Activated CD4-positive, CD25-positive, alpha-beta regulatory T cell treated with anti-CD3 and anti-CD28 coated beads, Interleukin-2, amount 50 U/mL, for 16 hours (primary cell): ENCODE measurements around the gene TRIP10.
"Not testable (repeated sequence)": the region's sequence is repeated elsewhere in the genome, so short reads cannot be mapped to it uniquely, and the experiment has no call there.

Source experiments
- DNase-seq: peaks from one replicate; pipeline ENCODE4 v3.0.0-alpha.2; 2020; ENCODE audit warnings: low read depth, low spot score

Gene TRIP10

DNA sequence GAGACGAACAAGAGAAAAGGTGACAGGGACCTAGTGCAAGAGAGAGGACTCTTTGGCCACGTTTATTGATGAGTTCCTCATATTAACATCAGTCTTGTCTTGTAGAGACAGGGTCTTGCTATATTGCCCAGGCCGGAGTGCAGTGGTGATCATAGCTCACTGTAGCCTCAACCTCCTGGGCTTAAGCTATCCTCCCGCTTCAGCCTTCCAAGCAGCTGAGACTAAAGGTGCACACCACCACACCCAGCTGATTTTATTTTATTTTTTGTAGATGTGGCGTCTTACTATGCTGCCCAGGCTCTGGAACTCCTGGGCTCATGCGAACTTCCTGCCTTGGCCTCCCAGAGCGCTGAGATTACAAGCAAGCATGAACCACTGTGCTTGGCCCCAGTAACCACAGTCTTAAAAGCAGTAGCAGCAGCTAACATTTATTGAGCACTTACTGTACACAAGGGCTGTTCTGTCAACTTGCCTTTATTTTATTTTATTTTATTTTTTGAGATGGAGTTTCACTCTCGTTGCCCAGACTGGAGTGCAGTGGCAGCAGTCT is 28.8 kb downstream of the TRIP10 start:
- DNase-seq: no peak

DNA sequence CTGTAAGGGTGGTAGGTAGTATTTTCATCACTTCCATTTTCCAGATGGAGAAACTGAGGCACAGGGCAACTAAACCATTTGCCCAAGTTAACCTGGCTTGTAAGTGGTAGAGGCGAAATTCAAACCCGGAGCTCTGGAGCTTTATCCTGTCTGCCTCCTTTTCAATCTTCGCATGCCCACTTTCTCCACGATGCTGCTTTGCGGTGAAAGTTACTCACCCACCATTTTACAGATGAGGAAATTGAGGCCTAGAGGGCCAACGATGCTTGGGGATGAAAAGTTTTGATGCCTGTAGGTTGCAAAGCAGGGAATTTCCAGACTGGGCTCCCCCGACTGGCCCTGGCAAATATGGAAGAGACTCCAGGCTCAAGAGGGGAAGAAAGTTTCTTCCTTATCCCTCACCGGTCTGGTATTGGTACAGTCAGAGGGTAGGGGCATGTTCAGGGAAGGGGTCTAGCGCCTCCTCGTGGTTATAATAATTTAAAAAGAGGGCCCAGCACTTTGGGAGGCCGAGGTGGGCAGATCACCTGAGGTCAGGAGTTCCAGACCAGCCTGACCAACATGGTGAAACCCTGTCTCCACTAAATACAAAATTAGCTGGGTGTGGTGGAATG is 29.6 kb downstream of the TRIP10 start:
- no peak for DNase-seq

DNA sequence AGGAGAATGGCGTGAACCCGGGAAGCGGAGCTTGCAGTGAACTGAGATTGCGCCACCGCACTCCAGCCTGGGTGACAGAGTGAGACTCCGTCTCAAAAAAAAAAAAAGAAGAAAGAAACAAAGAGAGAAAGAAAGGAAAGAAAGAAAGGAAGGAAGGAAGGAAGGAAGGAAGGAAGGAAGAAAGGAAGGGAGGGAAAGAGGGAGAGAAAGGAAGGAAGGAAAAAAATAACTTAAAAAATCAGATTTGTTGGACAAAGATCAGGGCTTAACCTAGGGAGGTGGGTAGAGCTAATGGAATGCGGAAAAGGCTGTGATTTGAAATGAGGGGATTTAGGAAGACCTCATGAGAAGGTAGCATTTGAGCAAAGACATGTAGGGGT is 32.2 kb downstream of the TRIP10 start:
- DNase-seq: not testable (repeated sequence)

DNA sequence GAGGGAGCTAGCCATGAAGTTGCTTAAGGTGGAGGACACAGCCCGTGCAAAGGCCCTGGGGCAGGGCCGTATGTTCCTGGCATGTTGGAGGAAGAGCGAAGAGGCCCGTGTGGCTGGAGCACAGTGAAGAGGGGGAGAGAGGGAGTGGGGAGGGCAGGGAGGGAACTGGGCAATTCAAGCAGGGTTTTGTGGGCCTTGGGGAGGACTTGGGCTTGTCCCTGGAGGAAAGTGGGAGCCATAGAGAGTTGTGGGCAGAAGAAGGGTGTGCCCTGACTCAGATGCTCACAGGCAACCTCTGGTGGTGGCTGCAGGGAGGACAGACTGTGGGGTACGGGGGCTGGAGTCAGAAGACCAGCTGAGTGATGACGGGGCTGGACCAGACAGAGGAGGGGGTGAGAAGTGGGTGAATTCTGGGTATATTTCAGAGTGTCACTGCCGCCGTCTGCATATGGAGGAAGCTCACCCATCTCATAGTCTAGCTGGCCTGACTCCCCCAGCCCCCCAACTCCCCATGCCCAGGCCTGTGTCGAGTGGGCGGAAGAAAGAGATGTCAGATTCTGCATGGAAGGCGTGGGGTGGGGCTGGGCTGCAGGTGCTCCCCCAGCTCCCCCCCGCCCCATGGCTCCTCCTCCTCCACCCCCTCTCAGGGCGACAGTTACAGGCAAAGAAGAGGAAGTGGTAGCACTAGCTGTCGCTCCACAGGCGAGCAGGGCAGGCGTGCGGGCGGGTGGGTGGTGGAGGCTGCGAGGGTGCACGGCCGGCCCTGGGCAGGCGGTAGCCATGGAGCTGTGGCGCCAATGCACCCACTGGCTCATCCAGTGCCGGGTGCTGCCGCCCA is 32.8 kb downstream of the TRIP10 start, which contains the start of gene VAV1:
Gene VAV1 (plus strand): TSS at position 681 of the 838 bp plus-strand sequence. CDS start 100 bp downstream, at position 781.
- peak; percentile 67 for DNase-seq

DNA sequence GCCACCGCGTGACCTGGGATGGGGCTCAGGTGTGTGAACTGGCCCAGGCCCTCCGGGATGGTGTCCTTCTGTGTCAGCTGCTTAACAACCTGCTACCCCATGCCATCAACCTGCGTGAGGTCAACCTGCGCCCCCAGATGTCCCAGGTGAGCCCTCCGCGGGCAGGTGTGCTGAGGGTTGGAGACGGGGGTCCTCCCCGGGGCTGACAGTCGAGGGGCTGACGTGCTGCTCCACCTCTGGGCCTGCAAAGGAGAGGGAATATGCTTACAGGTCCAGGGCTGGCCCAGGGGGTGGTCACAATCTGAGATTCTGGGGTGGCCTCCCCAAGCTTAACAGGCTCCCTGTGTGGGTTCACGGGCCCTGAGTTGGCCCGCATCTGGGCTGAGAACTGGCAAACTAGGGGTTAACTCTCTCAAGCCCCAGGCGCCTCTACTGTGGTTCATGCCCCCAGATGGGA is 33.4 kb downstream of the TRIP10 start:
- DNase-seq: no peak

DNA sequence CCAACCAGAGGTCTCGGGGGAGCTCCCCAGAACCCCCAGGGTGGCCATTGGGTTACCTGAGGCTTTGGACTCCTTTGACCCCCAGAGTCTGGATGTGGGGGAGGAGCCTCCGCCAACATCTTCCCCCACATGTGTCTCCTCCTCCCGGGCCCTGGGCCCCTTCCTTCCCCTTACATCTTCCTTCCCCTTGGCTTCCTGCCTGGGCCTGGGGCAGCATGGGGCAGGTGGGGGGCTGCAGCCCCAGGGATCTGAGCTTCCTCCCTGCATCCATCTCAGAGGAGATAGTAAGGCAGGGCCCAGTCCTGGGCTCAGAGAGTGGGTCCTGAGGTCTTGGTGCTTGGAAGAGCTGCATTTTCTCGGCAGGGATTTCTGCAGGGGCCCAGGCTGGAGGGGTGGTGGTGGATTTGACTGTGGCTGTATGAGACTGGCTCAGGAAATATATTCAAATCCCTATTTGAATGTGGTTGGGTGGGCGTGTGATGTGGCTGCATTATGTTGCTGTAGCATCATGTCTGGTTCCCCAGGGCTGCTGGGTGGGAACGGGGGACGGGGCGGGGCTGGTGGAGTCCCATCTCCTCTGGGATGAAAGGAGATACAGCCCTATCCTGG is 33.9 kb downstream of the TRIP10 start:
- DNase-seq: peak; percentile 11

DNA sequence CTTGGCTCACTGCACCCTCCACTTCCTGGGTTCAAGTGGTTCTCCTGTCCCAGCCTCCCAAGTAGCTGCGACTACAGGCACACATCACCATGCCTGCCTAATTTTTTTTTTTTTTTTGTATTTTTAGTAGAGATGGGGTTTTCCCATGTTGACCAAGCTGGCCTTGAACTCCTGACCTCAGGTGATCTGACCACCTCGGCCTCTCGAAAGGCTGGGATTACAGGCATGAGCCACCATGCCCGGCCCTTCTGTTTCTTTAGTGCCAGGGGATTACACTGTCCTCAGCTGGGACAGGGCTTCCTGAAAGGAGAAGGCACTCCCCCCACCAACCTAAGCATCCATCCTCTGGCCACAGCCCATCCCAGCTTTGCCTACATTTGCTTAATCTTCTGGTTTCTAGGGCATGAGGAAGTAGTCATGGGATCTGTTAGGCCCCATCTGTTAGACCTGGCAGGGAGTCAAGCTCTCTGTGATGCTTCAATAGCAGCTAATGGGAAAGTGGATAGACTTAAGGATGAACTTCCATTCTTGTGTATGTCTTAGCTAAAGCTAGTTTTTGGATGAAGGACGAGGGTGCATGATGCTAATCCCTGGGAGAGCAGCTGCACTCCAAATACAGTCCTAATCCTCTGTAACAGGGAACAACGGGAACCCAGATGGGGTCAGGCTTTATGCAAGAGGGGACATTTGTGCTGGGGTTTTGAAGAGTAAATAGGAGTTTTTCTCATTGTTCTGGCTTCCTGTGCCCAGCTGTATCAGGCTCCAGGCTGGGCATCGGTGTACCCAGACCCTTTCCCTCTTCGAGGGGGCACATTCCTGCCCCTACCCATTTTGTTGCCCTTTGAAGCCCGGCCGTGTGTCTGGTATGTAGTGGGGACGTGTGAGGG is 35.6 kb downstream of the TRIP10 start:
- no peak for DNase-seq

DNA sequence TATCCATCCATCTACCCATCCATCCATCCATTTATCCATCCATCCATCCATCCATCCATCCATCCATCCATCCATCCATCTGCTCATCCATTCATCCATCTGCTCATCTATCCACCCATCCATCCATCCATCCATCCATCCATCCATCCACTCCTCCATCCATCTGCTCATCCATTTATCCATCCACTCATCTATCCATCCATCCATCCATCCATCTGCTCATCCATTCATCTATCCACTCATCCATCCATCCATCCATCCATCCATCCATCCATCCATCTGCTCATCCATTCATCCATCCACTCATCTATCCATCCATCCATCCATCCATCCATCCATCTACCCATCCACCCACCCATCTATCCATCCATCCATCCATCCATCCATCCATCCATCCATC is 36.6 kb downstream of the TRIP10 start:
- DNase-seq: not testable (repeated sequence)

DNA sequence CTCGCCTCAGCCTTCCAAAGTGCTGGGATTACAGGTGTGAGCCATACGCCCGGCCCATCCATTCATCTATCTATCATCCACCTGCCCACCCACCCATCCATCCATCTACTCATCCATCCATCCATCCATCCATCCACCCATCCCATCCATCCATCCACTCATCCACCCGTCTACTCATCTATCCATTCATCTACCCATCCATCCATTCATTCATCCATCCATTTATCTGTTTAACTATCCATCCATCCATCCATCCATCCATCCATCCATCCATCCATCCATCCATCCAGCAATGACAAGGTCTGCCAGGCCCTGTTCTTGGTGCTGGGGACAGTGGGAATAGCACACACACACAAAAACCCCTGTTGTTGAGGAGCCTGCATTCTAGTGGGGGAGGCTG is 37.5 kb downstream of the TRIP10 start:
- DNase-seq: no peak

DNA sequence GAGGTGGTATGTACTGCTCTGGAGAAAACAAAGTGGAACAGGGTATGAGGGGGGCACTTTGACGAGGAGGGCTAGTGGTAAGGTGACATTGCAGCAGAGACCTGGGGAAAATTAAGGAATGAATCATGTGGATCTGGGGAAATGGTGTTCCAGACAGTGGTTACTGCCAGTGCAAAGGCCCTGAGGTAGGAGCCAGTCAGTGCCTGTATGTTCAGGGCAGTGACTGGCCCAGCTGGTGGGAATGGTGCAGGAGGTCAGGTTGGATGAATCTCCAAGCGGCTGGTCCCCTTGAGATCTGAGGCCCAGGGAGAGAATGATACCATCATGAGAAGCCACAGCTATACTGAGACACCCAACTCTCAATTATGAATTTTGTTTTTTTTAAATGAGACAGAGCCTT is 38.0 kb downstream of the TRIP10 start:
- no peak for DNase-seq

DNA sequence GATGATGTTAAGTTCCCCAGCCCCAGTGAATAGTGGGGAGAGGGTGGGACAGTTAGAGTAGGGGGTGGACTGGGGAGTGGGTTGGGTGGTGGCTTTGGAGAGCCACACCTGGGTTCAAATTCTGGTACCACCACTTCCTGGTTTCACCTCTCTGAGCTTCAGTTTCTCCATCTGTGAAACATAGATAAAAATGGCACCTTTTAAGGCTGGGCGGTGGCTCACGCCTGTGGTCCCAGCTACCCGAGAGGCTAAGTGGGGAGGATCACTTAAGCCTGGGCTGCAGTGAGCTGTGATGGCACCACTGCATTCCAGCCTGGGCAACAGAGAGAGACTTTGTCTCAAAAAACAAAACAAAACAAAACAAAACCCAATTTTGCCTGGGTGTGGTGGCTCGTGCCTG is 38.9 kb downstream of the TRIP10 start:
- DNase-seq: no peak

DNA sequence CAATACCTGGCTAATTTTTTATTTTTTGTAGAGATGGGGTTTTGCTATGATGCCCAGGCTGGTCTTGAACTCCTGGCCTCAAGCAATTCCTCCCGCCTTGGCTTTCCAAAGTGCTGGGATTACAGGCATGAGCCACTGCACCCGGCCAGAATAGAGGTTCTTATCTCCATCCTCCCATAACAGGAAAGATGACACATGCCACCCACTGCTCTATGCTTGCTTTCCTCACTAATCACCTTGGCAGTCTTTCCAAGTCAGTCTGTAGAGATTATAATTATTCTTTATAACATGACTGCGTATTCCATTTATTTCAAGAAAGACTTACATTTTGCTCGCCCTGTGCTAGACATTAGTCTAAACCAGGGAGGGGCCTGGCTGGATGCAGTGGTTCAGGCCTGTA is 39.7 kb downstream of the TRIP10 start:
- DNase-seq: no peak

DNA sequence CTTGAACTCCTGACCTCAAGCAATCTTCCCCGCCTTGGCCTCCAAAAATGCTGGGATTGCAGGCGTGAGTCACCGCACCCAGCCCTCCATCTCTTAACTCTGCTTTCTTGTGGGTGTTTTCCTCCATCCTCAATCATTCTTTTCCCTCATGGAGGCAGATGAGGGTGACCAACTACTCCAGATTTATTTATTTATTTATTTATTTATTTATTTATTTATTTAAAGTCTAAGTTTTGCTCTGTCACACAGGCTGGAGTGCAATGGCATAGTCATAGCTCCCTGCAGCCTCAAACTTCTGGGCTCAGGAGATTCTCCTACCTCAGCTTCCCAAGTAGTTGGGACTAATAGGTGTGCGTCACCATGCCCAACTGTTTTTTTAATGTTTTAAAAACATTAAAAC is 47.9 kb downstream of the TRIP10 start:
- no peak for DNase-seq

DNA sequence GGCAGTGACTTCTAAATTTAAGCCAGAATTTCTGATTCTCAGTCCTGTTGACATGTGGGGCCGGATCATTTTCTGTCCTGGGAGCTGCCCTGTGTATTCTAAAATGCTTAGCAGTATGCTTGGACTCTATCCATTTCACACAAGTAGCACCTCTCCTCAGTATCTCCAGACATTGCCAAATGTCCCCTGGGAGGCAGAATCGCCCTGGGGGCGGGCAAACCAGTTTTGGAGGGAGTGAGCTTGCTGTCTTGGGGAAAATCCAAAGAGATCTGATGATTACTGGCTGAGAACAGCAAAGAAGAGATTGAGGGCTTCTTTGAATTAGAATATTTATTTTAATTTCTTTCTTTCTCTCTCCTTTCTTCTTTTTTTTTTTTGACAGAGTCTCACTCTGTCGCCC is 49.4 kb downstream of the TRIP10 start:
- no peak for DNase-seq

DNA sequence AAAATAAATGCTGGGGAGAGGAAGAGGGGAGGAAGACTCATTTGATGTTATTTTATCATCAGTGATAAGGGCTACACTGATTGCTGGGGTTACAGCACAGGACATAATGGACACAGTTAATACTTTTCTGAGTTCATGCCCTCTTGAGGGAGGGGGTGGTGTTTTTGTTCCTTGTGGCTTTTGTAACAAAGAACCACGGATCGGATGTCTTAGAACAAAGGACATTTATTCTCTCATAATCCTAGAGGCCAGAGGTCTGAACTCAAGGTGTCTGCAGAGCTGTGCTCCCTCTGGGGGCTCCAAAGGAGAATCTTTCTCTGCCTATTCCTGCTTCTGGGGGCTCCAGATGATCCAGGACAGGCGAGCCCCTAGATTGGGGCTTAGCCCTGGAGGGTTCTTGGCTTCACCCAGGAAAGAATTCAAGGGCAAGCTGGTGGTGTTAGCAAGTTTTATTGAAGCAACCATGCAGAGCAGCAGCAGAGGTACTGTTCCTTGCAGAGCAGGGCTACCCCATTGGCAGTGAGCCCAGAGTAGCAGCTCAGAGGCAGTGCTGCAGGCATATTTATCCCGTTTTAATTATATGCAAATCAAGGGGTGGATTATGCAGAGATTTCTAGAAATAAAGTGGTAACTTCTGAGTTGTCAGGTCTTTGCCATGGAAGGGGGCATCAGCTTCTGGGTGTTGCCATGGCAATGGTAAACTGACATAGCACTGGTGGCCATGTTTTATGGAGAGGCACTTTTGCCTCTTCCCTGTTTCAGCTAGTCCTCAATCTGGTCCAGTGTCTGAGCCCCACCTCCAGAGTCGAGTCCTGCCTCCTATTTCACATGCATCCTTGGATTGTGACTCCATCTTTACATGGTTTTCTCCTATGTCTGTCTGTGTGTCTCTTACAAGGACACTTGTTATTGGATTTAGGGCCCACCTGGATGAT is 51.0 kb downstream of the TRIP10 start:
- no peak for DNase-seq

DNA sequence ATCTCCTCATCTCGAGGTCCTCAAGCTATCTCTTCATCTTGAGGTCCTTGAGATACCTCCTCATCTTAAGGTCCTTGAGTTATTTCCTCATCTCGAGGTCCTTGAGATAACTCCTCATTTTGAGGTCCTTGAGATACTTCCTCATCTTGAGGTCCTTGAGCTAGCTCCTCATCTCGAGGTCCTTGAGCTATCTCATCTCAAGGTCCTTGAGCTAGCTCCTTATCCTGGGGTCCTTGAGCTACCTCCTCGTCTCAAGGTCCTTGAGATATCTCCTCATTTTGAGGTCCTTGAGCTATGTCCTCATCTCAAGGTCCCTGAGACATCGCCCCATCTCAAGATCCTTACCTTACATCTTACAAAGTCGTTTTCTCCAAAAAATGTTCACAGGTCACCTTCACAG is 51.8 kb downstream of the TRIP10 start:
- DNase-seq: no peak

DNA sequence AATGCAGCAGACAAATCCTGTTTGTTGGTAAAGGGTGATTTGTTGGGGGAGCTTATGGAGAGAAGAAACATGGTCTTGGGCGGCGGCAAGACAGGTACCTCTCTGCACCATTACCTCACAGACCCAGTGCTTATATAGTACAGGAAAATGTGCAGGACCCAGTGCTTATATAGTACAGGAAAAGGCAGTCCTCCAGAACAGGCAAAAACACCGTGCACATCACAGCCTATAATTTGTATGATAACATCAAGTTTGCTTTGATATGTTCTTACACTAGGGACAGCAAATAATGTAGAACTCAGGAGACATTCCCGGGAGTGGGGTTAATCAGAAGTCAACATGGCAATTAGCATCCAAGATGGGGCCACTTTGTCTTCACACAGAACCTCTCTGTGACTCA is 53.9 kb downstream of the TRIP10 start:
- DNase-seq: no peak

DNA sequence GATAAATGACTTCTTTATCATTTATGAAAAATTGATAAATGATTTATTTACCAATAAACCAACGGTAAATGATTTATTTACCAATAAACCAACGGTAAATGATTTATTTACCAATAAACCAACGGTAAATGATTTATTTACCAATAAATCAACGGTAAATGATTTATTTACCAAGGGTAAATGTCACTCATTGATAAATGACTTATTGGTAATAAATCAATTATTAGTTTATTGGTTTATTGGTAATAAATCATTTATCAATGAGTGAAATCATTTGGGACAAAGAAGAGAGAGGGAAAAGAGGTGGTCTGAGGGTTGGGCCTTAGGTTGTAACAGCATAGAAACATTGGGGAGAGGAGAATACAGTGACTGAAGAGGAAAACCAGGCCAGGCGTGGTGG is 54.5 kb downstream of the TRIP10 start:
- no peak for DNase-seq

DNA sequence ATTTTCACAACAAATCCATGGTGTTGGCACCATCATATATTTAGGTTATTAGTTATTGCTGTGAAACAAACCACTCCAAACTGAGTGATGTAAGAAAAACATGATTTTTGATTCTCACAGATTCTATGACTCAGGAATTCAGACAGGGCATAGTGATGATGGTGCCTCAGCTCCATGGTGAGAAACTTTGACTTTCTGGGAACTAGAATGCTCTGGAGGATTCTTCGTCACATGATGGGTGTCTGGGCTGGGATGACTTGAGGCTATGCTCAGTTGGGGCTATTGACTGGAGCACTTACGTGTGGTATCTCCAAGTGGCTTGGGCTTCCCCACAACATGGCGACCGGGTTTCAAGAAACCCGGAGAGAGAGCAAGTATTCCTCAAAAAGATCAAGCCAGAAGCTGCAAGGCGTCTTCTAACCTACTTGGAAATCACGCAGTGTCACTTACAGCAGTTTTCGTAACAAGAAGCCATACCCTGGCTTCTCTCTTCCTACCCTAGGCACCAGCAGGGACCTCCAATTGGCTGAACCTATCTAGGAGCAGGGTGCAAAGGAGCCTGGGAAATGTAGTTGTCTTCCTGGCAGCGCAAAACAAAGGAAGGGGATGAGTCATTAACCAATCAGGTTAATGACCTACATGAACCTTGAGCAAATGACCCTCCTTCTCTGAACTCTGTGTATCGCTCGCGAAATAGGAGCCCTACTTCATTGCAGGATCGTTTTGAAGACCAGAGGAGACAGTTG is 55.4 kb downstream of the TRIP10 start:
- no peak for DNase-seq

DNA sequence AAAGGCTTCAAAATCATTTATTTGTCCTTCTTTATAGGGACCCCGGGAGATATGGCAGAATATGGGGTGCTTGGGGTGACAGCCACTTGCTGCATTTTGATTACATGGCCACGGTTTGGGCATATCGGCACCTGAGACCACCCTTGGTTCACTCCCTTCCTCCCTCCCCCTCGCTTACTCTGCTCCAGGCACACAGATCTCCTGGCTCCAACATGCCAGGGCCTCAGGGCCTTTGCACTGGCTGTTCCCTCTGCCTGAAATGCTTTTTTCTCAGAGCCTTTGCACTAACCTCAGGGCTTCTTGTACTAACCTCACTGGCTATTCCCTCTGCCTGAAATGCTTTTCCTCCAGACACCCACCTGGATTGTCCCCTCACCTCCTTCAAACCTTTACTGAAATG is 56.8 kb downstream of the TRIP10 start:
- no peak for DNase-seq
